CD4-positive, CD25-positive, alpha-beta regulatory T cell (primary cell): ENCODE measurements around the gene STX10. TPM values are rescaled to one million over a fixed set of nuclear protein-coding genes. Genes with fewer than 3 reads are reported as not detected.

Experiments used
- ATAC-seq, 2 donors: fragments of 150-1000 bp; cut with Tn5 transposase; one replicate each; pipeline ENCODE4 v1.10.0; 2021; ENCODE audit warnings: low read depth in 2 of 2, moderate number of reproducible peaks in 2 of 2, moderate library complexity in 1 of 2
- DNase-seq, 3 donors: peaks; one replicate each; pipeline versions ENCODE4 v3.0.0 to v3.0.0-alpha.2; 2012 to 2022; ENCODE audit warnings: mixed read lengths in 1 of 3
- H3K27ac ChIP-seq: one replicate; pipeline ENCODE4 v1.7.0; 2013; ENCODE audit warnings: mild to moderate bottlenecking, low read length; ENCODE audit not compliant: insufficient read depth, poor library complexity, severe bottlenecking
- H3K27me3 ChIP-seq: one replicate; pipeline ENCODE4 v1.7.0; 2013; ENCODE audit warnings: low read length; ENCODE audit not compliant: control insufficient read depth, insufficient read depth
- H3K36me3 ChIP-seq: one replicate; pipeline ENCODE4 v1.7.0; 2013; ENCODE audit warnings: mild to moderate bottlenecking, low read length, moderate library complexity; ENCODE audit not compliant: control insufficient read depth, insufficient read depth
- H3K4me1 ChIP-seq: 2 replicates; pipeline ENCODE4 v1.7.0; 2013; ENCODE audit warnings: mild to moderate bottlenecking, low read length; ENCODE audit not compliant: insufficient read depth, control insufficient read depth, poor library complexity, severe bottlenecking
- H3K4me3 ChIP-seq: one replicate; pipeline ENCODE4 v1.7.0; 2013; ENCODE audit warnings: low read depth, mild to moderate bottlenecking, low read length, moderate library complexity
- H3K9me3 ChIP-seq, 2 experiments: 1 replicate in 1 of 2; 2 replicates in 1 of 2; pipeline ENCODE4 v1.7.0; 2013; ENCODE audit warnings: low read length in 2 of 2, mild to moderate bottlenecking in 1 of 2, moderate library complexity in 1 of 2; ENCODE audit not compliant: control insufficient read depth in 2 of 2
- H3K27ac Mint-ChIP-seq, 3 donors: one replicate each; pipeline ENCODE4 v1.8.0; 2020 to 2022; ENCODE audit warnings: mild to moderate bottlenecking in 3 of 3, mixed read lengths in 3 of 3, moderate library complexity in 2 of 3
- H3K27me3 Mint-ChIP-seq: one replicate; pipeline ENCODE4 v1.8.0; 2022; ENCODE audit warnings: mild to moderate bottlenecking, mixed read lengths
- H3K36me3 Mint-ChIP-seq: one replicate; pipeline ENCODE4 v1.8.0; 2020; ENCODE audit warnings: mixed read lengths
- H3K4me1 Mint-ChIP-seq, 4 donors: one replicate each; pipeline ENCODE4 v1.8.0; 2020 to 2022; ENCODE audit warnings: mixed read lengths in 4 of 4, mild to moderate bottlenecking in 1 of 4
- H3K4me3 Mint-ChIP-seq, 4 donors: one replicate each; pipeline ENCODE4 v1.8.0; 2020 to 2022; ENCODE audit warnings: mild to moderate bottlenecking in 4 of 4, mixed read lengths in 4 of 4, moderate library complexity in 3 of 4
- H3K9me3 Mint-ChIP-seq, 7 donors: one replicate each; pipeline ENCODE4 v1.8.0; 2020 to 2022; ENCODE audit warnings: mixed read lengths in 7 of 7, mild to moderate bottlenecking in 3 of 7, moderate library complexity in 2 of 7
- polyA plus RNA-seq, 4 donors: library from polyadenylated mRNA; unstranded; fragments of 300-500 nt; fragmentation: Illumina TruSeq; gene quantifications; one replicate each; pipeline ENCODE4 v1.2.3, GENCODE V29; 2021
- total RNA-seq: library from RNA; stranded (reverse); gene quantifications from one replicate; pipeline ENCODE4 v1.2.3, GENCODE V29; 2022

STX10 gene
- total and polyA plus RNA-seq, 5 donors from 2014 or later: 52.4 to 68.2 (median 56.5) TPM

GRCh38 chr19:13127811-13128575 lies 22.2 kb downstream of the STX10 start:
- Histone ChIP-seq H3K27ac (no peak overlapping the region), H3K27me3 (no peaks in the 10 kb centered on the region), H3K4me3 (no peak overlapping the region), H3K36me3 (no peaks in the 10 kb centered on the region), H3K9me3 (no peaks in the 10 kb centered on the region), H3K4me1 (peaks cover 15% of the 10 kb centered on the region)
- DNase-seq: no peak
- Mint-ChIP-seq H3K27ac (peak overlapping the region in 2 of 3 donors; percentile 67 to 82), H3K4me1 (peaks cover 6 to 38% (median 24%) of the 10 kb centered on the region in 4 donors), H3K36me3 (no peaks in the 10 kb centered on the region), H3K27me3 (no peaks in the 10 kb centered on the region), H3K4me3 (no peak overlapping the region), H3K9me3 (no peaks in the 10 kb centered on the region)
- no peak for ATAC-seq

- peaks cover 5% of the 10 kb centered on the region for H3K4me1 ChIP-seq
- H3K27me3 ChIP-seq: no peaks in the 10 kb centered on the region
- Mint-ChIP-seq H3K4me1 (peaks cover 0 to 38% (median 22%) of the 10 kb centered on the region in 4 donors), H3K4me3 (peak overlapping the region in 1 of 4 donors; percentile 54), H3K27me3 (no peaks in the 10 kb centered on the region), H3K36me3 (no peaks in the 10 kb centered on the region), H3K9me3 (no peaks in the 10 kb centered on the region), H3K27ac (no peak overlapping the region)
- no peaks in the 10 kb centered on the region for H3K36me3 ChIP-seq
- H3K4me3 ChIP-seq: no peak overlapping the region
- H3K27ac ChIP-seq: no peak overlapping the region
- H3K9me3 ChIP-seq: no peaks in the 10 kb centered on the region
- DNase-seq (no peak), ATAC-seq (no peak)
These were observed 23.1 kb downstream of the STX10 start for GRCh38 chr19:13127051-13127450.

GRCh38 chr19:13122980-13123957 lies 26.9 kb downstream of the STX10 start:
- Mint-ChIP-seq H3K27ac (no peak overlapping the region), H3K36me3 (no peaks in the 10 kb centered on the region)
- no peak for ATAC-seq

GRCh38 chr19:13122275-13122878 lies 27.8 kb downstream of the STX10 start:
- no peak overlapping the region for H3K4me3 ChIP-seq
- no peaks in the 10 kb centered on the region for H3K27me3 ChIP-seq
- ATAC-seq: no peak
- Mint-ChIP-seq H3K4me3 (peak overlapping the region in 3 of 4 donors; percentile 16 to 90 (median 16)), H3K27ac (peak overlapping the region in 1 of 3 donors; percentile 28), H3K36me3 (no peaks in the 10 kb centered on the region), H3K4me1 (peaks cover 5 to 55% (median 25%) of the 10 kb centered on the region in 4 donors), H3K9me3 (no peaks in the 10 kb centered on the region), H3K27me3 (no peaks in the 10 kb centered on the region)
- peaks cover 23% of the 10 kb centered on the region for H3K4me1 ChIP-seq
- no peak overlapping the region for H3K27ac ChIP-seq
- H3K36me3 ChIP-seq: peaks cover 7% of the 10 kb centered on the region
- DNase-seq: no peak
- H3K9me3 ChIP-seq: no peaks in the 10 kb centered on the region

More at GRCh38 chr19:13122980-13123957, 26.9 kb downstream of the STX10 start:
- H3K4me3 ChIP-seq: no peak overlapping the region
- H3K4me1 Mint-ChIP-seq: peaks cover 0 to 55% (median 29%) of the 10 kb centered on the region in 4 donors
- H3K36me3 ChIP-seq: peaks cover 7% of the 10 kb centered on the region
- H3K9me3 Mint-ChIP-seq: no peaks in the 10 kb centered on the region
- DNase-seq: no peak
- peak overlapping the region in 2 of 4 donors; percentile 58 to 90 for H3K4me3 Mint-ChIP-seq
- no peak overlapping the region for H3K27ac ChIP-seq
- peaks cover 18% of the 10 kb centered on the region for H3K4me1 ChIP-seq
- no peaks in the 10 kb centered on the region for H3K27me3 Mint-ChIP-seq
- H3K27me3 ChIP-seq: no peaks in the 10 kb centered on the region
- no peaks in the 10 kb centered on the region for H3K9me3 ChIP-seq

GRCh38 chr19:13121551-13122274 lies 28.5 kb downstream of the STX10 start:
- Histone ChIP-seq H3K9me3 (no peaks in the 10 kb centered on the region), H3K36me3 (peaks cover 7% of the 10 kb centered on the region), H3K4me1 (peaks cover 28% of the 10 kb centered on the region), H3K27me3 (no peaks in the 10 kb centered on the region), H3K27ac (no peak overlapping the region), H3K4me3 (no peak overlapping the region)
- peak overlapping the region in 2 of 4 donors; percentile 16 to 90 for H3K4me3 Mint-ChIP-seq
- ATAC-seq: no peak
- H3K27ac Mint-ChIP-seq: peak overlapping the region in 1 of 3 donors; percentile 28
- H3K27me3 Mint-ChIP-seq: no peaks in the 10 kb centered on the region
- DNase-seq: no peak
- no peaks in the 10 kb centered on the region for H3K36me3 Mint-ChIP-seq
- H3K4me1 Mint-ChIP-seq: peaks cover 5 to 61% (median 26%) of the 10 kb centered on the region in 4 donors
- H3K9me3 Mint-ChIP-seq: no peaks in the 10 kb centered on the region

- no peaks in the 10 kb centered on the region for H3K36me3 Mint-ChIP-seq
- ATAC-seq (no peak), DNase-seq (no peak)
- Histone ChIP-seq H3K36me3 (peaks cover 7% of the 10 kb centered on the region), H3K9me3 (no peaks in the 10 kb centered on the region), H3K4me3 (no peak overlapping the region), H3K27ac (no peak overlapping the region), H3K4me1 (peaks cover 37% of the 10 kb centered on the region), H3K27me3 (no peaks in the 10 kb centered on the region)
- no peaks in the 10 kb centered on the region for H3K27me3 Mint-ChIP-seq
- peaks cover 5 to 68% (median 28%) of the 10 kb centered on the region in 4 donors for H3K4me1 Mint-ChIP-seq
- H3K4me3 Mint-ChIP-seq: peak overlapping the region; percentile 56 to 90 (median 72)
- peak overlapping the region in 1 of 3 donors; percentile 69 for H3K27ac Mint-ChIP-seq
- no peaks in the 10 kb centered on the region for H3K9me3 Mint-ChIP-seq
These were observed 29.4 kb downstream of the STX10 start for GRCh38 chr19:13120817-13121216.

GRCh38 chr19:13120031-13120430 lies 30.1 kb downstream of the STX10 start:
- DNase-seq: no peak
- Histone ChIP-seq H3K27me3 (no peaks in the 10 kb centered on the region), H3K36me3 (peaks cover 7% of the 10 kb centered on the region), H3K4me3 (no peak overlapping the region), H3K9me3 (no peaks in the 10 kb centered on the region), H3K4me1 (peaks cover 42% of the 10 kb centered on the region), H3K27ac (no peak overlapping the region)
- no peak for ATAC-seq
- H3K4me3 Mint-ChIP-seq: peak overlapping the region; percentile 78 to 88 (median 83)
- peaks cover 5 to 73% (median 28%) of the 10 kb centered on the region in 4 donors for H3K4me1 Mint-ChIP-seq
- H3K27me3 Mint-ChIP-seq: no peaks in the 10 kb centered on the region
- no peaks in the 10 kb centered on the region for H3K9me3 Mint-ChIP-seq
- no peaks in the 10 kb centered on the region for H3K36me3 Mint-ChIP-seq
- peak overlapping the region in 2 of 3 donors; percentile 60 to 69 for H3K27ac Mint-ChIP-seq
